HUES48 (cell line): ENCODE data around the gene TMEM176B.

Experiments
- H3K27ac ChIP-seq: one replicate; pipeline ENCODE4 v1.7.0; 2013; ENCODE audit warnings: low read depth, low read length, inconsistent platforms
- H3K27me3 ChIP-seq: 2 replicates; pipeline ENCODE4 v1.6.1; 2013; ENCODE audit warnings: mild to moderate bottlenecking, low read length; ENCODE audit not compliant: control insufficient read depth, insufficient read depth
- H3K36me3 ChIP-seq: 2 replicates; pipeline ENCODE4 v1.6.1; 2013; ENCODE audit warnings: low read length; ENCODE audit not compliant: control insufficient read depth, insufficient read depth
- H3K4me1 ChIP-seq: 2 replicates; pipeline ENCODE4 v1.6.1; 2013; ENCODE audit warnings: mild to moderate bottlenecking, low read length; ENCODE audit not compliant: control insufficient read depth, insufficient read depth
- H3K4me3 ChIP-seq: 2 replicates; pipeline ENCODE4 v1.5.1; 2013; ENCODE audit warnings: mild to moderate bottlenecking, low read depth, low read length
- H3K9ac ChIP-seq: 2 replicates; pipeline ENCODE4 v1.6.1; 2013; ENCODE audit warnings: mild to moderate bottlenecking, low read depth, low read length, moderate library complexity
- H3K9me3 ChIP-seq: 2 replicates; pipeline ENCODE4 v1.6.1; 2013; ENCODE audit warnings: low read length; ENCODE audit not compliant: control insufficient read depth, insufficient read depth

The TMEM176B gene

DNA sequence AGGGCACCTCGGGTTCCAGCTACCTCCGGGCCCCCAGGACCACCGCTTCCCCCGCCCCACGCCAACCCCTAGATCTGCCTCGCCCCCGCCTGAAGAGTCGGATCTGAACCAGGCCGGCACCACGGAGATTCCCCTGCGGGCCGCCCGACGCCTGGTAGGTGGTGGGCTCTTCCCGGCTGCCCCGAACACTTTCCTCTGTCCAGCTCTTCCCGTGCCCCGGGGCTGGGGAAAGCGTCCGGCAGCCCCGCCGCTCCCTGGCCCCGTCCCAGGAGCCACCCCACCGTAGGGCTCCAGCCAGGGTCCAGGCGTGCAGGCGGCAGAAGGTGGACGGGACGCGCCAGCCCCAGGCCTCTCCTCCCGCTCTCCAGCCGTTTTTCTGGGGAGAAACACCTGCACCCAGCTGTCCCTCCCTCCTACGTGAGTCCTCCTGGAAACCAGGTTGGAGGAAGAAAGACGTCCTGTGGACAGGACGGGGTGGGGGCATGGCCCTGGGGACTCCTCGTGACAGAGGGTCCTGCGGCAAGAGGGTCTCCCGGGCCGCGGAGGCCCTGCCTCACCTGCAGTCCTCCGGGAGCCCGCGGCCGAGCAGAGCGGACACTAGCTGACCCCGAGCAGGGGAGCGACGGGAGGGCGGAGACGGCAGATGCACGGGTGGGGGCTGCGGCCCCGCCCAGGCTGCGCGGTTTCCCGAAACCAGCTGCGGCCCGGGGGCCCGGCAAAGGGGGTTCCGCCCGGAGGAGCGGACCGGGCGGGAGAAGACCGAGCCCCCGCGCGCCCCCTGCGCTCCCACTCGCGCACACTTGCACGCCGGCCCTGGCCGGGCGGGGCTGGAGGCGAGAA, at the start of gene TMEM176B:
TSS of gene TMEM176B (minus strand) at position 624 of the 840 bp plus-strand sequence. CDS start 3,795 bp downstream, outside the sequence.
- no peaks in the 10 kb centered on the region for H3K36me3 ChIP-seq
- H3K4me1 ChIP-seq, result peaks cover 4% of the 10 kb centered on the region; the same call in 1 of the 2 replicates
- peak within 1 kb of the TSS; percentile 55 for H3K4me3 ChIP-seq
- H3K27ac ChIP-seq, result no peak within 1 kb of the TSS
- peaks cover 73% of the 10 kb centered on the region for H3K27me3 ChIP-seq
- no peaks in the 10 kb centered on the region for H3K9me3 ChIP-seq
- no peak within 1 kb of the TSS for H3K9ac ChIP-seq

DNA sequence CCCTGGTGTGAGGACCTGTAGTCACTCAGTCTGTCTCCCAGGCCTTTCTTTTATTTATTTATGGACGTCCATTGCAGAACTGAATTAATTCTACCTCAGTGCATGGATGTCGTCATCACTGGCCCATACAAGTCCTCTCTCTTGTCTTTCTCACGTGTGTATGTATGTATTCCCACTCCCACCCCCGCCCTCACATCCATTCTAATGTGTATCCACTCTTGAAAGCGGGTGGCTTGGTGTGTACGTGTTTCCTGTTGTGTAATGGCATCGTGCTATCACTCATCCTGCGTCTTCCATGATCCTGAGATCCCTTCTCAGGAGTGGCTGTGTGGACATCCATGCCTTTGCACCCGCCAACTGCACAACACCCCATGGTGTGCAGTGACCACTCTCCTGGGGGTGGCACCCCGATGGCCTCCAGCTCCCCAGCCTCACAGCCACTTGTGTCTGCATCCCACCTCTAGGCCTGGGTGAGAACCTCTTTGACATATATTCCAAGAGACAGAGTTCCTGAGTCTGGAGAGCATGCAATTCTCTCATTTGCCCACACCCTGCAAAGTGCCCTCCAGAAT, 49.1 kb upstream of the TMEM176B start:
- Histone ChIP-seq H3K4me1 (no peaks in the 10 kb centered on the region; the same call in 1 of the 2 replicates), H3K9ac (no peak overlapping the region), H3K36me3 (no peaks in the 10 kb centered on the region), H3K27ac (no peak overlapping the region), H3K27me3 (0 out of 2 replicates have a peak, but pooled peaks cover 2% of the 10 kb centered on the region), H3K9me3 (no peaks in the 10 kb centered on the region), H3K4me3 (no peak overlapping the region)

DNA sequence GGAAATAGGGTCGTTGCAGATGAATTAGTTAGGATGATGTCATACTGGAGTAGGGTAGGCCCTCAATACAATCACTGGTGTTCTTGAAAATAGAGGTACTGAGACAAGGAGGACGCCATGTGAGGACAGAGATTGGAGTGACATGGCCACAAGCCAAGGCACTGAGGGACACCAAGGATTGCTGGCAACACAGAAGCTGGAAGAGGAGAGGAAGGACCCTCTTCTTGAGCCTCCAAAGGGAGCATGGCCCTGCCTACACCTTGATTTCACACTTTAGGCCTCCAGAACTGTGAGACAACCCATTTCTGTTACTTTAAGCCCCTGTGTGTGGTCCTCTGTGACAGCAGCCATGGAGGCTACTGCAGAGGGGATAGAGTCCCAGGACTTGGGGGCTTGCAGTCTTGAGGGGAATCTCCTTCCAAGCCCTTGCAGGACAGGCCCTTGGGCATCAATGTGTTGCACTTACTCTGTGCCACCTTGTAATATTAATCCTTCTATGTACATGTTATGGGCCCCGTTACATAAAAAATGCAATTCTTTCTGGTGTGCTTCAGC, 48.5 kb upstream of the TMEM176B start:
- H3K4me1 ChIP-seq, result no peaks in the 10 kb centered on the region; the same call in 1 of the 2 replicates
- H3K4me3 ChIP-seq, result no peak overlapping the region

DNA sequence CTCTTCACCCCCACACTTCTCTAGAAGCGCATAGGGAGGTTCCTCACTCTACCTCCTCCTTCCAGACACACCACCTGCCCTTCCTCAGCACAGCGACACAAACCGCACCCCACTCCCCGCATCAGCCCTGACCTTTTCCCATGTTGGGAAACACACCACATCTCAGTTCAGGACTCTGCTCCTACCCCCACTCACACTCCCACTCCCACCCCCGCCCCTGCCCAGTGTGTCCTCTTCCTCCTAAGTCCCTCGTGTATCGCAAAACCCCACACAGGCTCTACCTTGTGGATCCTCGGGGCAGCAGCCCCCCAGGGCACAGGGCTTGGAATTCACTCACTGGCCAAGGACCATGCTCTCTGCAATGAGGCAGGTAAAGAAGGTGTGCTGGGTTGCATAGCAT, 47.9 kb upstream of the TMEM176B start:
- H3K27ac ChIP-seq, result no peak overlapping the region
- no peaks in the 10 kb centered on the region for H3K36me3 ChIP-seq
- no peak overlapping the region for H3K4me3 ChIP-seq
- no peaks in the 10 kb centered on the region; the same call in 1 of the 2 replicates for H3K4me1 ChIP-seq
- 0 out of 2 replicates have a peak, but pooled peaks cover 2% of the 10 kb centered on the region for H3K27me3 ChIP-seq
- H3K9me3 ChIP-seq, result no peaks in the 10 kb centered on the region
- H3K9ac ChIP-seq, result no peak overlapping the region

More for the DNA sequence above, 48.5 kb upstream of the TMEM176B start:
- no peak overlapping the region for H3K27ac ChIP-seq
- 0 out of 2 replicates have a peak, but pooled peaks cover 2% of the 10 kb centered on the region for H3K27me3 ChIP-seq
- H3K9ac ChIP-seq, result no peak overlapping the region
- no peaks in the 10 kb centered on the region for H3K9me3 ChIP-seq
- no peaks in the 10 kb centered on the region for H3K36me3 ChIP-seq

DNA sequence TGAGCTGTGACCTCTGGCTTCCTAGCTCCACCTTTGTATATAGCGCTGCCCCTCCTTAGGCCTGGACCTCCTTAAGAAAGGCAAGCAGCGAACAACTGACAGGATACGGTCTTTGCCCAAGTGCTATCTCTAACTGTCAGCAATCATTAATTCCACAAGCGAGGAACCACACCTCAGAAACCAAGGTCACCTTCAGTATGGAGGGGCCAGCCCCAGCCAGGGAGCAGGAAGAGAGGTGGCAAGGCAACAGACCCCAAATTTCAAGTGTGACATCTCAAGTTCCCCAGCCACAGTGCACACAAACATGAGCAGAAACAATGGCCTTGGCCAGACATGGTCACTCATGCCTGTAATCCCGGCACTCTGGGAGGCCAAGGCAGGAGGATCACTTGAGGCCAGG, 47.4 kb upstream of the TMEM176B start:
- Histone ChIP-seq H3K9me3 (no peaks in the 10 kb centered on the region), H3K27me3 (0 out of 2 replicates have a peak, but pooled peaks cover 2% of the 10 kb centered on the region), H3K4me3 (no peak overlapping the region), H3K27ac (no peak overlapping the region), H3K9ac (no peak overlapping the region), H3K4me1 (no peaks in the 10 kb centered on the region; the same call in 1 of the 2 replicates), H3K36me3 (no peaks in the 10 kb centered on the region)

DNA sequence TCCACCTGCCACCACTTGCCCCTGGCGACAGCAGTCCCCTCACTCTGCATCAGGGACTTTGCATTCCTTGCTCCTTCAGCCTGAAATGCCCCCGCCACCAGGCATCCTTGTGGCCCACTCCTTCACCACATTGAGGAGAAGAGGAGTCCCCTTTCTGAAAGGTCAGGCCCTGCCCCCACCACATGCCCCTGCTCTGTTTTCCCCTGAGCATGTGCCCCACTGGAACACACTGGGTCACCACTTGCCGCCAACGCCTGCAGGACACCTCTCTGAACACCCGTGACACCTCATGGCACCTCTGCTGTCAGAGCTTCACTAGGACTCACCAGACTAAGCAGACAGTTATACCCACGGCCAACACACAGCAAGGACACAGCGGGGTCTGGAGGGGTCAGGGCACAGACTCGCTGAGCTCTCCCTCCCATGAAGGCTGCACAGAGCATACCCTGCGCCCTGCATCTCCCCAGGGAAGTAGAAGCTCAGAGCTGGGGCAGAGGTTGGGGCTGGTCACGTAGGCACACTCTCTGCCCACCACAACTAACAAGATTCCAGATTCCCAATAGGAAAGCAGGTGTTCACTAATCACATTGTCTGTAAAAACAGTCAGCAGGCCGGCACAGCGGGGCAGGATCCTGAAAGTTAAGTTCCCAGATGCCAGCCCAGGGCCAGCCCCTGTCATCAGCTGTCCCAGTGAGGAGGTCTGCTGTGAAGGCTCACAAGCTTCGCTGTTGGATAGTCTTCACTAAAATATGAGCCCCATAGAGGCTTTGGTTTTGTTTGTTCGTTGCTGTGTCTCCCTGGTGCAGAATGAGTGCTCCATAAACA, 46.3 kb upstream of the TMEM176B start:
- Histone ChIP-seq H3K4me1 (no peaks in the 10 kb centered on the region), H3K36me3 (no peaks in the 10 kb centered on the region), H3K27me3 (no peaks in the 10 kb centered on the region), H3K4me3 (no peak overlapping the region), H3K27ac (no peak overlapping the region), H3K9ac (no peak overlapping the region), H3K9me3 (no peaks in the 10 kb centered on the region)

DNA sequence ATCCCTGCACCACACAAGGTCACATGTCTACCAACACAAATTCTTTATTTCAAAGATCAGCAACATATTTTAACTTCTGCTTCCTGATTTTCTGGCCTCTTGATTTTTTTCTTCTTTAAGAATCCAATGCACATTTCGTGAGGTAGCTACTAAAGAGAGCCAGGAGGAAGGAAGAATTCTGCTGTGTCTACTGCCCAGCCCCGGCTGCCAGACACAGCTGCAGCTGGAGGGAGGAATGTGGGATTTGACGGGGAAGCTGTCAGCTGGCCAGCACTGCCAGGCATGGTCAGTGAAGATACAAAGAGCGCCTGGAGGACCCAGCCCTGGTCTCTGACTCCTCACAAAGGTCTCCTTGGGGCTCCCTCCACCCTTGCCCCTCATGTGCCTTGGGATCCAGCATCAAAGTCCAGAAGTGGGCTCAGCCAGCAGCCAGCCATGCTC, 45.3 kb upstream of the TMEM176B start:
- Histone ChIP-seq H3K36me3 (no peaks in the 10 kb centered on the region), H3K27me3 (no peaks in the 10 kb centered on the region), H3K4me1 (no peaks in the 10 kb centered on the region), H3K9me3 (no peaks in the 10 kb centered on the region), H3K4me3 (no peak overlapping the region), H3K27ac (no peak overlapping the region), H3K9ac (no peak overlapping the region)

DNA sequence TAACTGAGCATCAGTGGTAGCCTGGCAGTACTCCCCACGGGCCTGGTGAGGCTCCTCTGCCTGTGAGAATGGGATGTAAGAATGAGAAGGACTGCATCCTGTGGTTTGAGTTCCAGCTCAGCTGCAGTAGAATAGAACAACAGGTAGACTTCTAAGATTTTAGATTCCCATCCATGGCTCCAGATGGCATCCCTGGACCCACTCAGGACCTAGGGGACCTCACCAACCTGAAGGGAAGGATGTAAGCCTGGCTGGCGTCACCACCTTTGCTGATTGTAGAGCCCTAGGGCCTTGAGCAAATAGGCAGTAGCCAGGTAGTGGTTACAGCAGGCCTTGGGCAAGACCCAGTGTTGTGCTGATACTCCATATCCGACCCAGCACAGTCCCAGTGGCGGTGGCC, 42.6 kb upstream of the TMEM176B start:
- H3K9ac ChIP-seq, result no peak overlapping the region

DNA sequence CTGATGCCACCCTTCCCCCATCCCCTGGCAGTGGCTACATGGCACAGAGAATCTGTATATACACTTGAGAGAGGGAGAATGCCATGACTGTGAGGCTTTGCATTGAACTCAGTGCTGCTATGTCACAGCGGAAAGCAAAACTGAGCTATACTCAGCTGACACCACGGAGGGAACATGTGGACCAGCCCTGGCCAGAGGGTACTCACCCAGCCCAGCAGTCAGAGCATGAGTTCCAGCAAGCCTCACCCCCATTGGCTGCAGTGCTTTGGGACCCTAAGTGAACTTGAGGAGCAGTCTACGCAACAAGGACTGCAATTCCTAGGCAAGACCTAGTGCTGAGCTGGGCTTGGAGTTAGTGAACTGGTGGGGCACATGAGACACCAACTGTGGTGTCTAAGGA, 41.9 kb upstream of the TMEM176B start:
- Histone ChIP-seq H3K27me3 (no peaks in the 10 kb centered on the region), H3K36me3 (no peaks in the 10 kb centered on the region), H3K27ac (no peak overlapping the region), H3K4me3 (no peak overlapping the region), H3K4me1 (no peaks in the 10 kb centered on the region), H3K9me3 (no peaks in the 10 kb centered on the region), H3K9ac (no peak overlapping the region)

More for the DNA sequence above, 42.6 kb upstream of the TMEM176B start:
- Histone ChIP-seq H3K36me3 (no peaks in the 10 kb centered on the region), H3K27ac (no peak overlapping the region), H3K4me1 (no peaks in the 10 kb centered on the region), H3K4me3 (no peak overlapping the region), H3K9me3 (no peaks in the 10 kb centered on the region), H3K27me3 (no peaks in the 10 kb centered on the region)

DNA sequence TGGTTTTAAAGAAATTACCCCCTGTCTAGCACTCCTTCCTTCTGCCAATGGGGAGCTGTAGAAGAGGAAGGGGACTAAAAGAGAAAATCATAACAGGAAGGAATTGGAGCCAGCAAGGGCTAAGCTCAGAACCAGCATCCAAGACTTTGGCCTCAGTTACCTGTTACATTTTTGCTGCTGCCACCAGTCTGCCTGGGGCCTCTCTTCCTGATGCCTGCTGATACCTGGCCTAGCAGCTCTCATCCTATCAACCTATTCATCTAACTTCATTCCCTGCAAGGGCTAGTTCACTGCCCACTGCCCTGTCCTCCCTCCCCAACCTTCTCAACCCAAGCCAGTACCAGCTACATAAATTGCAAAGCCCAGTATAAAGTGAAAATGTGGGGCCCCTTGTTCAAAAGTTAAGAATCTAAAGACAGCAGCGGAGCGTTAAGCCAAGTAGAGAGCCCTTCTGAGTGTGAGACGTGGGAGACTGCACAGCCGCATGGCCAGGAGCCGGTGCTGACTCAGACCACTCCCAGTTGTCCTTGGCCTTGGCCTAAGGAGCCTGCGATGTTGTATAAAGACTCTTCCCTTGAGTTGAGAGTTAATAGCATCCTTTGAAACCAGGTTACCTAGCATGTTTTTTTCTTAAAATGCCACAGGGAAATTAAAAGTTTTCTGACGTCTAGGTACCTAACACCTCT, 38.9 kb upstream of the TMEM176B start:
- no peaks in the 10 kb centered on the region for H3K9me3 ChIP-seq
- H3K27me3 ChIP-seq, result no peaks in the 10 kb centered on the region
- no peak overlapping the region for H3K9ac ChIP-seq
- no peak overlapping the region for H3K27ac ChIP-seq
- H3K4me3 ChIP-seq, result no peak overlapping the region
- no peaks in the 10 kb centered on the region for H3K4me1 ChIP-seq
- no peaks in the 10 kb centered on the region for H3K36me3 ChIP-seq
